ENCODE measurements around the gene GPR137.
"Not testable (repeated sequence)": the region's sequence is repeated elsewhere in the genome, so short reads cannot be mapped to it uniquely, and the experiment has no call there.

Gene GPR137

DNA sequence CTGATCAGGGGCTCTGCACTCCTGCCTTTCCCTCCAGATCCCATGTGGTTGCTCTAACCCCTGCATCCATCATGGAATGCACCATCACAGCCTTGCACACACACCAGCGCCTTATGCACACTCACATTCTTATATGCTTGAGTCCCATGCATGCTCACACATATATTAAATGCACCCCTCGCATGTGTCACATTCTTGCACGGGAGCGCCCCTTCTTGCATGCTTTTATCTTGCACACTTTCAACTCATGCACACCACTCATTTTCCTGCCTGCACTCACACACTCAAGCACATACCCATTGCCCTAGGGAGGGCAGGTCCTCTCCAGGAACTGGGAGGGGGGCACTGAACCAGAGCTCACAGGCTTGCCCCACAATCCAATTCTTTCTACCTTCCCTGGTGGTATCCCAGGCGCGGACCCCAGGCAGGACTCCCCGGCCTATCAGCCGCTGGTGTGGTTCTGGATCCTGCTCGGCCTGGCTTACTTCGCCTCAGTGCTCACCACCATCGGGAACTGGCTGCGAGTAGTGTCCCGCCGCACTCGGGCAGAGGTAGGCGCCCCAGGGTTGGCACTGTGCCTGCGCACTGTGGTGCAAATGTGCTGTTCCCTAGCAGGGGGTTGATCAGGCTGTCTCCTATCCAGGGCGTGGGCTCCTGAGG is 12.2 kb downstream of the GPR137 start:
- no peak overlapping the region for H3K27ac Mint-ChIP-seq
- ATAC-seq: no peak
- H3K27me3 Mint-ChIP-seq: peaks cover 86% of the 10 kb centered on the region
- H3K4me1 Mint-ChIP-seq: peaks cover 28% of the 10 kb centered on the region
- no peaks in the 10 kb centered on the region for H3K9me3 Mint-ChIP-seq
- H3K36me3 Mint-ChIP-seq: no peaks in the 10 kb centered on the region
- no peak overlapping the region for H3K4me3 Mint-ChIP-seq

DNA sequence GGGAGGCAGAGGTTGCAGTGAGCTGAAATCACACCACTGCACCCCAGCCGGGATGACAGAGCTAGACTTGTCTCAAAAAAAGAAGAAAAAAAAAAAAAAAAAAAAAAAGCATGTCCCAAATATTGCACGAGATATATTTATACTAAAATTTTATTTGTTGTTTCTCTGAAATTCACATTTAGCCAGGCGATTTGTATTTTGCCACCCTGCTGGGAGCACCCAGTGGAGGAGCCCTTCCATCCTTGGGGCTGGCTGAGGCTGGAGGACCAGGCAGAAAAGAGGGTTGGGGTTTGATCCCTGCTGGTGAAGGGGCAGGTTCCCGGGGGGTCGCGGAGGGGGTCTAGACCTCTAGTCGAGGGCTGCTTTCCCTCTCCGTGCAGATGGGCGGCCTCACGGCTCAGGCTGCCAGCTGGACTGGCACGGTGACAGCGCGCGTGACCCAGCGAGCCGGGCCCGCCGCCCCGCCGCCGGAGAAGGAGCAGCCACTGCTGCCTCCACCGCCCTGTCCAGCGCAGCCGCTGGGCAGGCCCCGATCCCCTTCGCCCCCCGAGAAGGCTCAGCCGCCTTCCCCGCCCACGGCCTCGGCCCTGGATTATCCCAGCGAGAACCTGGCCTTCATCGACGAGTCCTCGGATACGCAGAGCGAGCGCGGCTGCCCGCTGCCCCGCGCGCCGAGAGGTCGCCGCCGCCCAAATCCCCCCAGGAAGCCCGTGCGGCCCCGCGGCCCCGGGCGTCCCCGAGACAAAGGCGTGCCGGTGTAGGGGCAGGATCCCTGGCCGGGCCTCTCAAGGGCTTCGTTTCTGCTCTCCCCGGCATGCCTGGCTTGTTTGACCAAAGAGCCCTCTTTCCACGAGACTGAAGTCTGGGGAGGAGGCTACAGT is 13.6 kb downstream of the GPR137 start:
- H3K4me3 Mint-ChIP-seq: peak overlapping the region; percentile 29
- peaks cover 72% of the 10 kb centered on the region for H3K27me3 Mint-ChIP-seq

DNA sequence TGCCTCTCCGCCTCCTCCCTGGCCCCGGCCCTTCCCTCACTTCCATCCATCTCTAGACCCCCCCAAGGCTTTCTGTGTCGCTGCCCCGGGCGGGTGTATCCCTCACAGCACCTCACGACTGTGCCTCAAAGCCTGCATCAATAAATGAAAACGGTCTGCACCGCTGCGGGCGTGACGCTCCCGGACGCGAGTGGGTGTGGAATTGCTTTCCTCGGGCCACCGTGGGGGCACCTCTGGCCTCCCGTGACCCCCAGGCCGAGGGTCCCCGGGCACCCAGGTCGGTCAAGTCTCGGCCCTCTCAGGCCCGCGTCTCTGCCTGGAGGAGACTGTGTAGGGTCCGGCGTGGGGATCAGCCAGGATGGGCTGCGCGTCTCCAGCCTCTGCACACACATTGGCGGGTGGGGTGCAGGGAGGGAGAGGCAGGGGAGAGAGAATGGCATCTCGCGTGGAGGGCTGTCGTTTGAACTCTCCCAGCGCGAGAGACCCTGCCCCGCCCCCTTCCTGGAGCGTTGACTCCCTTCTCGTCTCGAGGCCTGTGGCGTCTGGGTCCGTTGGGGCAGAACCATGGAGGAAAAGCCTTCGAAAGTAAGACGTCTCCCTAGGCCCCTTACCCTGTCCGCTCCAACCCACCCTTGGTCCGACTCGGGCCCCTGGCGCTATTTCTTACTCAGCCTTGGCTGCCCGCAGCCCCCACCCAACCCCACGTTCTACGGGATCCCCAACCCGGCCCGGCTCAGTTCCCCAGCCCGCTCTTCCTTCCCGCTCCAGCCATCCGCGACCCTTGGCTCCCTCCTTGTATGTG is 14.4 kb downstream of the GPR137 start, which contains the start of gene CATSPERZ:
TSS of gene CATSPERZ (plus strand) at position 512 of the 802 bp plus-strand sequence. CDS start at position 565, 53 bp downstream.
- Mint-ChIP-seq H3K4me3 (peak within 1 kb of the TSS; percentile 67), H3K9me3 (no peaks in the 10 kb centered on the region), H3K27ac (no peak within 1 kb of the TSS), H3K4me1 (peaks cover 37% of the 10 kb centered on the region), H3K36me3 (no peaks in the 10 kb centered on the region), H3K27me3 (peaks cover 64% of the 10 kb centered on the region)
- no peak for ATAC-seq

More for the DNA sequence above, 13.6 kb downstream of the GPR137 start:
- Mint-ChIP-seq H3K9me3 (no peaks in the 10 kb centered on the region), H3K36me3 (no peaks in the 10 kb centered on the region), H3K27ac (no peak overlapping the region), H3K4me1 (peaks cover 34% of the 10 kb centered on the region)
- no peak for ATAC-seq

DNA sequence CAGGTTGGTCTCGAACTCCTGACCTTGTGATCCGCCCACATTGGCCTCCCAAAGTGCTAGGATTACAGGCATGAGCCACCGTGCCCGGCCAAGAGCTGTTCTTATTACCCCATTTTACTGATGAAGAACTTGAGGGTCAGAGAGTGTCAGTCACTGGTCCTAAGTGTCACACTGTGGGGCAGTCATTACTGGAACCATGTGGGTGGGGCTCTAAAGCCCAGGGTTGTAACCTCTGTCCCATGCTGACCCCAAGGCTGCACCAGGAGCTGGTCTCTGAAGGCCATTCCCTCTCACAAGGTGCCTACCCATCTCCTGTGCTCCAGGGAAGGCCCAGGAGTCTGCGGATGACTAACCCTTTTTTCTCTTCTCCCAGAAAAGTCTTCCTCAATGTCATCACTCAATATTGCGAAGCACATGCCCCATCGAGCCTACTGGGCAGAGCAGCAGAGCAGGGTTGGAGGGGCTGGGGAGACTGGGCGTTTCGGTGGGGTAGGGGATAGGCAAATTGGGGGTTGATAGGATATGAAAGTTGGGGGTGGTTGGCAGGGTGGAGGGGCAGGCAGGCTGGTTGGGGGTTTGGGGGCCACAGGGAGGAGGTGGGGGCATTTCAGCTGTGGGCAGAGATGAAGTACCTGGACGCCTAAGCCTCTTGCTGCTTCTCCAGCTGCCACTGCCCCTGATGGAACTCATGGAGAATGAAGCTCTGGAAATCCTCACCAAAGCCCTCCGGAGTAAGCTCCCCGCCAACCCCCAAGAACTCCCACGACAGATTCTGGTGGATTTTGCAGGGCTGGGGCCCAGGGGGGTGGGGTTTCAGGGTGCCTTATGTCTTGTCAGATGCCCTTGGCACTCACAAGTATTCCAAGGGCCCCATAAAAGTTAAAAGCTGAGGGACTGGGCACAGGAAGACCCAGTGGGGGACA is 17.7 kb downstream of the GPR137 start:
- Mint-ChIP-seq H3K36me3 (peaks cover 5% of the 10 kb centered on the region), H3K27ac (peak overlapping the region; percentile 99), H3K4me3 (peak overlapping the region; percentile 94), H3K27me3 (peaks cover 31% of the 10 kb centered on the region), H3K9me3 (no peaks in the 10 kb centered on the region), H3K4me1 (peaks cover 47% of the 10 kb centered on the region)
- no peak for ATAC-seq

DNA sequence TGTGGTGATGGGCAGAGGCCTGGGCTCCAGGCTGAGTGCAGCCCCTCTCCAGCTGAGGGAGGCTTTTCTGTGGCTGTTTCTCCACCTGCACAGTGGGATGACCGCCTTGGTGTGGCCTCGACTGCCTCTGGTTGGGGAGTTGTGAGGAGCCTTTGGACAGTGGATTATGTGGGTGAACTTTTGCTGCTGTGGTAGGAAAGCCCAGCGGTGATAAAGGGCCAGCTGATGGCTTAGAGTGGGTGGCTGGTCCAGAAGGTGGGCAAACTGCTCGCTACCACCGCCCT is 18.3 kb downstream of the GPR137 start:
- peak overlapping the region; percentile 99 for H3K27ac Mint-ChIP-seq

DNA sequence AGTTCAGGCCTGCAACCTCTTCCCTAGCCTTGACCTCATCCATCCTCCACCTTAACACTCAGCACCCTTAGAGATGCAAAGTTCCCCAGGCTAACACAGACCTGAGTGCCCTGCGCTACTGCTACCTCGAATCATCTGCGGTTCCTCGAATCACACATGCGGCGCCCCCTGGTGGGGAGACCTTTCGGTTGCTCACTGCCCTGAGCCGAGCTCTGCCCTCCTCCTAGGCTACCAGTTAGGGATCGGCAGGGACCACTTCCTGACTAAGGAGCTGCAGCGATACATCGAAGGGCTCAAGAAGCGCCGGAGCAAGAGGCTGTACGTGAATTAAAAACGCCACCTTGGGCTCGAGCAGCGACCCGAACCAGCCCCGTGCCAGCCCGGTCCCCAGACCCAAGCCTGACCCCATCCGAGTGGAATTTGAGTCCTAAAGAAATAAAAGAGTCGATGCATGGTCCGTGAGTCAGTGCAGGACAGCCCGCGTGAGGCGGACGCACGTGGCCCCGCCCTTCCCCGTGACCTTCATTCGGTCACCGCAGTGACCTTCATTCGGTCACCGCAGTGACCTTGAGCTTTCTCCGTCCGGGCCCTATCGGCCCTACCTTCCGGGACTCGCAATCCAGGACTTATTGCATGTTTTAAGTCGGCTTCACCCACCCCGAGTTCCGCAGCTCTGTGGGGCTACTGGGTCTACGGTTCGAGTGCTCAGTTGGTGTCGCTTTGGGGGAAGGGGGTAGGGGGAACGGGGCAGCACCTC is 18.8 kb downstream of the GPR137 start:
- Mint-ChIP-seq H3K27ac (peak overlapping the region; percentile 99), H3K4me1 (peaks cover 42% of the 10 kb centered on the region), H3K27me3 (peaks cover 19% of the 10 kb centered on the region), H3K9me3 (no peaks in the 10 kb centered on the region), H3K4me3 (peak overlapping the region; percentile 94), H3K36me3 (peaks cover 5% of the 10 kb centered on the region)
- peak; percentile 56 for ATAC-seq

More for the DNA sequence above, 18.3 kb downstream of the GPR137 start:
- peak overlapping the region; percentile 94 for H3K4me3 Mint-ChIP-seq
- no peaks in the 10 kb centered on the region for H3K9me3 Mint-ChIP-seq
- H3K4me1 Mint-ChIP-seq: peaks cover 47% of the 10 kb centered on the region
- peaks cover 25% of the 10 kb centered on the region for H3K27me3 Mint-ChIP-seq
- no peak for ATAC-seq
- H3K36me3 Mint-ChIP-seq: peaks cover 5% of the 10 kb centered on the region

DNA sequence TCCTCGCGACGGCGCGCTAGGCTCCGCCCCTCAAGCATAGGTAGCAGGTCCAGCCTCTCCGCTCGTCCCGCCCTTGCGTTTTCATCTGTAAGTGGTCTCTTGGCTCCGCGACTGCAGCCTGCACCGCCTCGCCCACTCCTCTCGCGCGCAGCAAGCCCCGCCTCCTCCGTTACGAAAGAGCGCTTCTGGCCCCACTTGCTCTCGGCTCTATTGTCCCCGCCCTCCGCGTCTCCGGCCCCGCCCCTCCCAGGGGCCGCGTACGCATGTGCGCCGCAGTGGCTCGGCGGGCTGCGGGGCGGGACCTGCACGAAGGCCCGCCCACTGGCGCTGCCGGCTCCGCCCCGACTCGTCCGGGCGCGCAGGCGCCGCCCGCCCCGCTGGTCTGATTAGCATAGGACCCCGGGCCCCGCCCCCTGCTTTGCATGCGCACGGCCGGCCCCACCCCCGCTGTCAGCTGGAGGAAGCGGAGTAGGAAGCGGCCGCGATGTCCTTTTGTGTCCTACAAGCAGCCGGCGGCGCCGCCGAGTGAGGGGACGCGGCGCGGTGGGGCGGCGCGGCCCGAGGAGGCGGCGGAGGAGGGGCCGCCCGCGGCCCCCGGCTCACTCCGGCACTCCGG is 19.5 kb downstream of the GPR137 start, which contains the start of gene ESRRA:
TSS of gene ESRRA (plus strand) at position 450 of the 616 bp plus-strand sequence. CDS start 1,656 bp downstream, outside the sequence.
- H3K27ac Mint-ChIP-seq: peak within 1 kb of the TSS; percentile 99
- H3K36me3 Mint-ChIP-seq: peaks cover 5% of the 10 kb centered on the region
- H3K4me1 Mint-ChIP-seq: peaks cover 35% of the 10 kb centered on the region
- peak within 1 kb of the TSS; percentile 99 for H3K4me3 Mint-ChIP-seq
- peak; percentile 91 for ATAC-seq
- H3K27me3 Mint-ChIP-seq: peaks cover 12% of the 10 kb centered on the region
- H3K9me3 Mint-ChIP-seq: no peaks in the 10 kb centered on the region

DNA sequence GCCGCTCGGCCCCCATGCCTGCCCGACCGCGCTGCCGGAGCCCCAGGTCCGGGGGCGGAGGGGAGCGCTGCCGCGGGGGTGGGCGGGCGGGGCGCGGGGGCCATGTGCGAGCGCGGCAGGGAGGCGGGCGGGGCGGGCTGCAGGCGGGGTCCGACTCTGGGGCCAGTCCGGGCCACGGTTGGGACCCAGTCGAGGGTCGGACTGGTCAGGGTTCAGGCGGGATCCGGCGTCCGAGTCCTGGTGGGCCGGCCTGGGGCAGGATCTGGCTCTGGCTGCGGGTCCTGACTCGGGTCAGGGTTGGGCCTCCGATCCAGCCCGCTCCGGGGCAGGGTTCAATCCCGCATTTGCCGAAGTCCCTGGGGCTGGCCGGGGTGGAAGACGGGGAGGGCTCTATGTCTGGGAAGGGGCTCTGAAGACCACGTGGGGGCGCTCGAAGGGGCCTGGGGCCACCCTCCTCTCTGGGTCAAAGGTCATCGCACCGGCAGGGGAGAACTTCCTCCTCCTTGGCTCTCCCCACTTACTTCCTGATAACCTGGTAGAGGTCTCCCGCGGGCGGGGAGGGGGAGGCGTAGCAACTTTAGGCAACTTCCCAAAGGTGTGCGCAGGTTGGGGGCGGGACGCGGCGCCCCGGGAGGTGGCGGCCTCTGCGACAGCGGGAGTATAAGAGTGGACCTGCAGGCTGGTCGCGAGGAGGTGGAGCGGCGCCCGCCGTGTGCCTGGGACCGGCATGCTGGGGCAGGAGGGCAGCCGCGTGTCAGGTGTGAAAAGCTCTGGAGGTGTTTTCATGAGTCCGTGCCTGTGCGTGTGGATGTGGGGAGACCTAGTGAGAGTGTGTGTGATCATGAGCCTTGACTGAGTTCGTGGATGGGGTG is 20.3 kb downstream of the GPR137 start:
- Mint-ChIP-seq H3K9me3 (no peaks in the 10 kb centered on the region), H3K4me1 (peaks cover 28% of the 10 kb centered on the region), H3K36me3 (peaks cover 5% of the 10 kb centered on the region), H3K27me3 (peaks cover 5% of the 10 kb centered on the region), H3K27ac (peak overlapping the region; percentile 99), H3K4me3 (peak overlapping the region; percentile 99)
- ATAC-seq: peak; percentile 56

DNA sequence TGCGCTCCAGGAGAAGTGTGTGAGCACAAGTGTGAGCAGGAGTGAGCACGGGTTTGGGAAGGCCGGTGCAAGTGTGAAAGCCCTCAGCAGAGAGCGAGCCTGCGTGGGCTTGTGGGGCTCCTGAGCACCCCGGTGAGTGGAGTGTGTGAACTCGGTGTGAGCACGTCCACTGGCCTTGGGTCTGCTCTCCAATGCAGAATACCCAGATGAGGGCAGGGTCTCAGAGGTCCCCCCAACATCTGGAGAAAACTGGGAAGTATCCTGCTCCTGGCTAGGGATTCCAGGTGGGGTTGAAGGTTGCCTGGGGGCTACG is 20.9 kb downstream of the GPR137 start:
- Mint-ChIP-seq H3K36me3 (peaks cover 5% of the 10 kb centered on the region), H3K4me3 (peak overlapping the region; percentile 99), H3K27me3 (no peaks in the 10 kb centered on the region), H3K4me1 (peaks cover 26% of the 10 kb centered on the region), H3K9me3 (no peaks in the 10 kb centered on the region), H3K27ac (peak overlapping the region; percentile 99)
- no peak for ATAC-seq

DNA sequence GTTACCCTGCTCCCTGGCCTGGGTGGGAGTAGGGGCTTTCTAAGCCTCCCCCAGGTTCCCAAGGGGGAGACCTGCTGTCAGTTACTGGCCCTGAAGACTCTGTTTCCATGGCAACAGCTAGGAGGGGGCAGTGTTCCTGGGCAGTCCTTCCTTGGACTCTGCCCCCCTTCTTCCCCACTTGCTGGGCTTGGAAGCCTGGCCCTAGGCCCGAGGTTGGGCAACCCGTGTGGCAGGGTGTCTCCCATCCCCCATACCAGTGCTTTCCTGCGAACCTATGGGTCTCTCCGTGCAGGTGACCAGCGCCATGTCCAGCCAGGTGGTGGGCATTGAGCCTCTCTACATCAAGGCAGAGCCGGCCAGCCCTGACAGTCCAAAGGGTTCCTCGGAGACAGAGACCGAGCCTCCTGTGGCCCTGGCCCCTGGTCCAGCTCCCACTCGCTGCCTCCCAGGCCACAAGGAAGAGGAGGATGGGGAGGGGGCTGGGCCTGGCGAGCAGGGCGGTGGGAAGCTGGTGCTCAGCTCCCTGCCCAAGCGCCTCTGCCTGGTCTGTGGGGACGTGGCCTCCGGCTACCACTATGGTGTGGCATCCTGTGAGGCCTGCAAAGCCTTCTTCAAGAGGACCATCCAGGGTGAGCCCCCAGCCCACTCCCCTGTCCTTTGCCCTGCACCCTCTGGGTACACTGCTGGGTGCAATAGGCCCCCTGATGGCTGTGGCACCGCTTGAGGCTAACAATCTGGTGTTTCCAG is 21.4 kb downstream of the GPR137 start:
- H3K9me3 Mint-ChIP-seq: no peaks in the 10 kb centered on the region
- peak overlapping the region; percentile 99 for H3K27ac Mint-ChIP-seq
- H3K27me3 Mint-ChIP-seq: no peaks in the 10 kb centered on the region
- no peak for ATAC-seq
- peaks cover 26% of the 10 kb centered on the region for H3K4me1 Mint-ChIP-seq
- peak overlapping the region; percentile 99 for H3K4me3 Mint-ChIP-seq
- peaks cover 5% of the 10 kb centered on the region for H3K36me3 Mint-ChIP-seq

DNA sequence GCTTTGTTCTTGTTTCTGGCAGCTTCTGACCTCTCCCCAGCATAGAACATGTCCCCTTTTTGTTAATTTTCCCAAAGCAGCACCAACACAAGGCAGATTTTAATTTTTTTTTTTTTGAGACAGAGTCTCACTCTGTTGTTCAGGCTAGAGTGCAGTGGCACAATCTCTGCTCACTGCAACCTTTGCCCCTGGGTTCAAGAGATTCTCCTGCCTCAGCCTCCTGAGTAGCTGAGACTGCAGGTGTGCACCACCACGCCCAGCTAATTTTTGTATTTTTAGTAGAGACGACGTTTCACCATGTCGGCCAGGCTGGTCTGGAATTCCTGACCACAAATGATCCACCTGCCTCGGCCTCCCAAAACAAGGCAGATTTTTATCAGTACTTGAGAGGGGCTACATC is 22.1 kb downstream of the GPR137 start:
- Mint-ChIP-seq H3K27ac (peak overlapping the region; percentile 66), H3K4me1 (peaks cover 32% of the 10 kb centered on the region), H3K4me3 (peak overlapping the region; percentile 36)
- H3K27me3 Mint-ChIP-seq, ATAC-seq, H3K9me3 Mint-ChIP-seq, H3K36me3 Mint-ChIP-seq: not testable (repeated sequence)

DNA sequence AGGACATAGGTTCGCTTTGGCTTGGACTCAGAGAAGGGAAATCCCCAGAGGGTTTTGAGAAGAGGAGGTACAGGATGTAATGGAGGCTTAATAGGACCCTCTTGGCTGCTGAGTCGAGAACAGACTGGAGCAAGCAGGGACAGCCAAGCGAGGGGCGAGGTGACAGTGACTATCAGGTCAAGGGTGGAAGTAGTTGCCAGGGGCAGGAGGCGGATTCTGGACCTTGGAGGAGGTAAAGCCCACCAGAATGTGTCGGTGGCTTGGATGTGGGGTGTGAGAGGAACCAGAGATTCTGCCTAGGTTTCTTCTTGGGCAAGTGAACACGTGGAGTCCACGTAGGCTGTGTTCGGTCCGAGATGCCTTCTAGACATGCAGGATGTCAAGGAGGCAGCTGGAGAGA is 27.3 kb downstream of the GPR137 start:
- ATAC-seq: no peak
- H3K9me3 Mint-ChIP-seq: no peaks in the 10 kb centered on the region
- H3K4me3 Mint-ChIP-seq: no peak overlapping the region
- H3K4me1 Mint-ChIP-seq: peaks cover 25% of the 10 kb centered on the region
- H3K27ac Mint-ChIP-seq: peak overlapping the region; percentile 46
- H3K27me3 Mint-ChIP-seq: no peaks in the 10 kb centered on the region
- H3K36me3 Mint-ChIP-seq: peaks cover 21% of the 10 kb centered on the region

All from stimulated activated memory B cell treated with anti-CD40 and anti-IgM and Interleukin-4, amounts not matched to agents 10 μg/mL and 1 μg/mL and 100 μg/mL, for 72 hours (primary cell).